Adrenal gland (tissue), 12 donors: ENCODE results near the gene FHIT. TPM values are rescaled to one million over a fixed set of nuclear protein-coding genes. Genes with fewer than 3 reads are reported as not detected.

Experiments
- DNase-seq, 7 donors: peaks; one replicate each; pipeline ENCODE4 v3.0.0-alpha.2; 2019 to 2020
- H3K27ac ChIP-seq, 5 donors: fragments of 200-600 bp; sonication (generic) in 4 of 5; 1 replicate in 3 of 5; 2 replicates in 2 of 5; pipeline versions ENCODE4 v1.5.1 to v1.8.0; 2016 to 2020; ENCODE audit warnings: mild to moderate bottlenecking in 1 of 5
- H3K27me3 ChIP-seq: fragments of 200-600 bp; 2 replicates; pipeline ENCODE4 v1.8.0; 2021
- H3K36me3 ChIP-seq, 2 donors: fragments of 200-600 bp; replicated peaks in 1 of 2; 1 replicate in 1 of 2; 2 replicates in 1 of 2; pipeline versions ENCODE4 v1.5.1 to v1.8.0; 2018 to 2022
- H3K4me1 ChIP-seq, 2 donors: fragments of 200-600 bp; replicated peaks in 1 of 2; 1 replicate in 1 of 2; 2 replicates in 1 of 2; pipeline versions ENCODE4 v1.5.1 to v1.8.0; 2018 to 2021
- H3K4me3 ChIP-seq, 4 donors: fragments of 200-600 bp; sonication (generic) in 3 of 4; one replicate each; pipeline ENCODE4 v1.5.1; 2016 to 2018
- H3K9me3 ChIP-seq, 3 donors: fragments of 200-600 bp; sonication (generic) in 1 of 3; replicated peaks in 1 of 3; 1 replicate in 2 of 3; 2 replicates in 1 of 3; pipeline versions ENCODE4 v1.5.1 to v1.8.0; 2016 to 2021
- CTCF ChIP-seq, 6 experiments: fragments of 450-650 bp in 4 of 6; fragments of 200-600 bp in 2 of 6; sonication (generic) in 1 of 6; IDR thresholded peaks; 1 replicate in 5 of 6; 2 replicates in 1 of 6; pipeline versions ENCODE4 v1.5.1 to v1.8.0; 2016 to 2021; ENCODE audit warnings: antibody characterized with exemption in 6 of 6, mild to moderate bottlenecking in 2 of 6, moderate library complexity in 1 of 6
- POLR2A ChIP-seq, 2 donors: fragments of 450-650 bp; IDR thresholded peaks; one replicate each; pipeline ENCODE4 v1.6.1; 2017; ENCODE audit warnings: antibody characterized with exemption in 2 of 2, mild to moderate bottlenecking in 2 of 2, moderate library complexity in 1 of 2
- WGBS, 4 donors: extraction: QIAGEN DNeasy Blood & Tissue Kit in 2 of 4; methylation state at CpG; one replicate each; pipeline versions ENCODE4 v1.1.5 to v1.1.7; 2013 to 2017; 5-methylcytosine and 5-hydroxymethylcytosine counted together
- intact Hi-C, 2 donors: fragments of 100-400 bp; cut with DNase I; formaldehyde crosslinking; loops; one replicate each; pipeline versions ENCODE4 v1.14.1 to v1.15.0; 2022 to 2023
- polyA plus RNA-seq, 3 donors: library from polyadenylated mRNA; stranded (reverse); fragments of 200-250 nt in 2 of 3; fragments of 350-450 nt in 1 of 3; fragmentation: Illumina TruSeq in 1 of 3; extraction: RNeasy Lipid Tissue Mini Kit (QIAGEN cat#74804) in 1 of 3; gene quantifications; one replicate each; pipeline ENCODE4 v1.2.3, GENCODE V29; 2013 to 2014
- total RNA-seq, 9 donors: library from RNA; depleted of rRNA in 4 of 9; stranded (reverse); fragments of >200 nt in 4 of 9; fragments of 120-200 nt in 1 of 9; fragmentation: NEBNext Ultra II Directional in 1 of 9; extraction: Animal tissue kit (Norgen Biotek cat#: 25700) in 1 of 9; gene quantifications; one replicate each; pipeline versions ENCODE4 v1.1.0 to v1.2.4, GENCODE V29; 2013 to 2023
- donor health status: healthy with polysubstance abuse.
- donor health status: Bipolar disorder and iron deficiency.
- donor health status: DM: yes; HTN: yes; CAD: no.
- donor health status: DM: no; HTN: no; CAD: no.
- donor health status: DM: no; HTN: no; CAD: no.
- donor health status: DM: yes; HTN: yes; CAD: no.

Gene FHIT
- total and polyA plus RNA-seq, 12 donors: 14.1 to 43.9 (median 28.8) TPM

GRCh38 chr3:60365360-60365759 lies 885.9 kb downstream of the FHIT start:
- WGBS, 4 donors: 0 to 51% (median 45%) methylated on average over 2 of the region's 2 CpGs
- intact Hi-C loops: no loop called here
- H3K4me1 ChIP-seq: no peaks in the 10 kb centered on the region
- no peaks in the 10 kb centered on the region for H3K36me3 ChIP-seq
- TF ChIP-seq POLR2A (IDR thresholded peaks at IDR 0.05) (no peak), CTCF (IDR thresholded peaks at IDR 0.05) (no peak)
- H3K4me3 ChIP-seq: no peak overlapping the region
- H3K27me3 ChIP-seq: no peaks in the 10 kb centered on the region
- no peak overlapping the region for H3K27ac ChIP-seq
- no peak for DNase-seq
- no peaks in the 10 kb centered on the region for H3K9me3 ChIP-seq

- TF ChIP-seq POLR2A (IDR thresholded peaks at IDR 0.05) (no peak), CTCF (IDR thresholded peaks at IDR 0.05) (no peak)
- Histone ChIP-seq H3K27me3 (no peaks in the 10 kb centered on the region), H3K9me3 (no peaks in the 10 kb centered on the region), H3K36me3 (no peaks in the 10 kb centered on the region), H3K4me3 (no peak overlapping the region), H3K27ac (no peak overlapping the region), H3K4me1 (no peaks in the 10 kb centered on the region)
- intact Hi-C loops: no loop called here
- DNase-seq: no peak
Measured at GRCh38 chr3:60364475-60364874, 886.8 kb downstream of the FHIT start.

GRCh38 chr3:60363817-60364216 lies 887.4 kb downstream of the FHIT start:
- Histone ChIP-seq H3K9me3 (no peaks in the 10 kb centered on the region), H3K4me1 (no peaks in the 10 kb centered on the region), H3K4me3 (no peak overlapping the region), H3K27me3 (no peaks in the 10 kb centered on the region), H3K27ac (no peak overlapping the region), H3K36me3 (no peaks in the 10 kb centered on the region)
- WGBS, 4 donors: 85 to 93% (median 87%) methylated on average over 2 of the region's 2 CpGs
- no peak for TF ChIP-seq POLR2A (IDR thresholded peaks at IDR 0.05)
- TF ChIP-seq CTCF (IDR thresholded peaks at IDR 0.05): no peak
- no peak for DNase-seq
- intact Hi-C loops: no loop called here

- no peak for DNase-seq
- intact Hi-C loops: no loop called here
- no peak overlapping the region for H3K27ac ChIP-seq
- H3K4me1 ChIP-seq: no peaks in the 10 kb centered on the region
- H3K36me3 ChIP-seq: no peaks in the 10 kb centered on the region
- TF ChIP-seq POLR2A (IDR thresholded peaks at IDR 0.05) (no peak), CTCF (IDR thresholded peaks at IDR 0.05) (no peak)
- no peaks in the 10 kb centered on the region for H3K9me3 ChIP-seq
- no peak overlapping the region for H3K4me3 ChIP-seq
- H3K27me3 ChIP-seq: no peaks in the 10 kb centered on the region
- 48 to 87% (median 57%) methylated on average over 2 of the region's 2 CpGs for WGBS, 4 donors
Measured at GRCh38 chr3:60355825-60356224, 895.4 kb downstream of the FHIT start.
